Gastrocnemius medialis (tissue), 4 donors: Measurements from ENCODE around the gene HTR4. TPM values are rescaled to one million over a fixed set of nuclear protein-coding genes. Genes with fewer than 3 reads are reported as not detected.

Experiments
- ATAC-seq, 2 donors: fragments of 150-250 bp; one replicate each; pipeline ENCODE4 v1.9.1; 2016
- DNase-seq, 2 donors: peaks; one replicate each; pipeline ENCODE4 v3.0.0-alpha.2; 2019
- H3K27ac ChIP-seq, 4 donors: fragments of 200-600 bp; sonication (generic); 1 replicate in 1 of 4; 2 replicates in 3 of 4; pipeline ENCODE4 v1.5.1; 2016 to 2018; ENCODE audit warnings: mild to moderate bottlenecking in 2 of 4, moderate library complexity in 1 of 4
- H3K27me3 ChIP-seq, 3 donors: fragments of 200-600 bp; sonication (generic) in 2 of 3; 1 replicate in 1 of 3; 2 replicates in 2 of 3; pipeline versions ENCODE4 v1.5.1 to v1.6.0; 2016 to 2019; ENCODE audit warnings: mild to moderate bottlenecking in 1 of 3, moderate library complexity in 1 of 3
- H3K36me3 ChIP-seq, 2 donors: fragments of 200-600 bp; sonication (generic) in 1 of 2; one replicate each; pipeline ENCODE4 v1.5.1; 2017 to 2018
- H3K4me1 ChIP-seq, 2 donors: fragments of 200-600 bp; sonication (generic) in 1 of 2; one replicate each; pipeline ENCODE4 v1.5.1; 2016 to 2017; ENCODE audit warnings: mild to moderate bottlenecking in 2 of 2
- H3K4me3 ChIP-seq, 4 donors: fragments of 200-600 bp; sonication (generic) in 3 of 4; 1 replicate in 1 of 4; 2 replicates in 3 of 4; pipeline ENCODE4 v1.5.1; 2016 to 2019; ENCODE audit warnings: mild to moderate bottlenecking in 2 of 4
- H3K9me3 ChIP-seq, 3 donors: fragments of 200-600 bp; sonication (generic) in 2 of 3; 1 replicate in 1 of 3; 2 replicates in 2 of 3; pipeline ENCODE4 v1.5.1; 2016 to 2019
- CTCF ChIP-seq, 5 experiments: fragments of 450-650 bp in 3 of 5; fragments of 200-600 bp in 2 of 5; sonication (generic) in 2 of 5; IDR thresholded peaks in 4 of 5; conservative IDR thresholded peaks in 1 of 5; 1 replicate in 4 of 5; 2 replicates in 1 of 5; pipeline ENCODE4 v1.5.1; 2016 to 2019; ENCODE audit warnings: antibody characterized with exemption in 5 of 5, mild to moderate bottlenecking in 3 of 5, moderate library complexity in 3 of 5
- POLR2A ChIP-seq, 2 donors: fragments of 450-650 bp; IDR thresholded peaks; one replicate each; pipeline ENCODE4 v1.6.1; 2017; ENCODE audit warnings: antibody characterized with exemption in 2 of 2, mild to moderate bottlenecking in 2 of 2, moderate library complexity in 2 of 2
- in situ Hi-C, 4 donors: fragments of 200-750 bp; cut with MboI; loops; one replicate each; pipeline versions ENCODE4 v1.15.0 to v1.8.0; 2017; ENCODE audit warnings: low sequenced_read_pairs in 4 of 4
- intact Hi-C: fragments of 100-400 bp; cut with DNase I; formaldehyde crosslinking; loops from one replicate; pipeline ENCODE4 v1.15.1; 2023; ENCODE audit warnings: low total_unique reads
- total RNA-seq, 4 donors: library from RNA; depleted of rRNA; stranded (reverse); fragments of >200 nt; gene quantifications; one replicate each; pipeline versions ENCODE4 v1.1.0 to v1.2.3, GENCODE V29; 2016

HTR4 gene
- total RNA-seq, 4 donors from 2014 or later: 0.41 to 0.51 TPM; not detected in 2

DNA sequence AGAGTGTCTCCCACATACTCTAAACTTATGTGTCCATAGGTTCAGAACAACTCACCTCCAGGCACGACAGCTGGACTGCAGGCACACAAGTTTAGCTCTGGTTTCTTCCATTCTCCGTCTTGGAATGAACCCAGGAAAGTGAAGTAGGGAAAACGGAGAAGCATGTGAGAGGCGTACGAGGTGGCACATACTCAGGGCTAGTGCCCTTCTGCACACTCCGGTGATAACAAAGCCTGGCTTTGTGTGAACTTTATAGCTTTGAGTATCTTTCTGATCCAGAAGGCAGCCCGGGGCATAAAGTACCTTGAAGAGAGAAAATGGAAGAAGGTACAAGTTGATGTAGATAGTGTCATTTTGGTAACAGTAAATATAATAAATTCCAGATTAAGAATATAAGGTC is 11.1 kb upstream of the HTR4 start:
- no peaks in the 10 kb centered on the region for H3K36me3 ChIP-seq
- no peaks in the 10 kb centered on the region for H3K4me1 ChIP-seq
- DNase-seq (no peak), ATAC-seq (no peak)
- H3K9me3 ChIP-seq: no peaks in the 10 kb centered on the region
- intact Hi-C loops (no loop called here), in situ Hi-C loops (no loop called here)
- no peaks in the 10 kb centered on the region for H3K27me3 ChIP-seq
- H3K27ac ChIP-seq: no peak overlapping the region
- no peak overlapping the region for H3K4me3 ChIP-seq
- TF ChIP-seq POLR2A (IDR thresholded peaks at IDR 0.05) (no peak), CTCF (IDR thresholded peaks at IDR 0.05 in 4 of 5, conservative IDR thresholded peaks at IDR 0.05 in 1 of 5) (no peak)

GRCh38 chr5:148663509-148663908 is 9.2 kb upstream of the HTR4 start:
- ATAC-seq (no peak), DNase-seq (no peak)
- no peaks in the 10 kb centered on the region for H3K4me1 ChIP-seq
- no peaks in the 10 kb centered on the region for H3K36me3 ChIP-seq
- H3K27ac ChIP-seq: no peak overlapping the region
- H3K9me3 ChIP-seq: no peaks in the 10 kb centered on the region
- no peaks in the 10 kb centered on the region for H3K27me3 ChIP-seq
- no peak overlapping the region for H3K4me3 ChIP-seq
- TF ChIP-seq CTCF (IDR thresholded peaks at IDR 0.05 in 4 of 5, conservative IDR thresholded peaks at IDR 0.05 in 1 of 5) (no peak), POLR2A (IDR thresholded peaks at IDR 0.05) (no peak)
- intact Hi-C loops (no loop called here), in situ Hi-C loops (no loop called here)

DNA sequence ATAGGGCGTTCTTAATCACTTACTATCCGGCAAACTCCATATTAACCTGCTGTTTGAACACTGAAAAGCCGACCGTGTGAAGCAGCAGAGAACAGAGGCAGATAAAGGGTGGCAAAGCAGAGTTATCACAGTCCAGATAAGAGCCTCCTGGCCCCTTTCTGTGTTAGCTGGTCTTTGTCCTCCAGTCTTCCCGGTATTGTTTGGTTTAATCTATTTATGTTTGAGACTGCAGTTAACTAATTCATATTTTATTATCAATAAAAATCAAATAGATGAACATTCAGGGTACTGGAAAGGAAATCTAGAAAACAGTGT is 6.0 kb upstream of the HTR4 start:
- ATAC-seq (no peak), DNase-seq (no peak)
- Histone ChIP-seq H3K27ac (no peak overlapping the region), H3K4me3 (no peak overlapping the region), H3K4me1 (no peaks in the 10 kb centered on the region), H3K9me3 (no peaks in the 10 kb centered on the region), H3K36me3 (no peaks in the 10 kb centered on the region), H3K27me3 (peaks cover 2 to 6% (median 3%) of the 10 kb centered on the region in 3 donors)
- in situ Hi-C loops: no loop called here
- TF ChIP-seq POLR2A (IDR thresholded peaks at IDR 0.05) (no peak), CTCF (IDR thresholded peaks at IDR 0.05 in 4 of 5, conservative IDR thresholded peaks at IDR 0.05 in 1 of 5) (no peak)
- intact Hi-C loops: no loop called here

- no peak for DNase-seq
- ATAC-seq: peak in 1 of 2 donors; percentile 42
- Histone ChIP-seq H3K27me3 (peaks cover 2 to 8% (median 6%) of the 10 kb centered on the region in 3 donors), H3K9me3 (no peaks in the 10 kb centered on the region), H3K27ac (no peak overlapping the region), H3K4me3 (no peak overlapping the region), H3K36me3 (no peaks in the 10 kb centered on the region), H3K4me1 (no peaks in the 10 kb centered on the region)
- no peak for TF ChIP-seq CTCF (IDR thresholded peaks at IDR 0.05 in 4 of 5, conservative IDR thresholded peaks at IDR 0.05 in 1 of 5)
- no peak for TF ChIP-seq POLR2A (IDR thresholded peaks at IDR 0.05)
- in situ Hi-C loops: no loop called here
- intact Hi-C loops: no loop called here
Observed at GRCh38 chr5:148659641-148660345, 5.5 kb upstream of the HTR4 start.
